Measurements from ENCODE around the gene NEK6. TPM values are rescaled to one million over a fixed set of nuclear protein-coding genes. Genes with fewer than 3 reads are reported as not detected.

The NEK6 gene
- total and polyA plus RNA-seq, 12 donors: 4.0 to 27.2 (median 15.1) TPM

DNA sequence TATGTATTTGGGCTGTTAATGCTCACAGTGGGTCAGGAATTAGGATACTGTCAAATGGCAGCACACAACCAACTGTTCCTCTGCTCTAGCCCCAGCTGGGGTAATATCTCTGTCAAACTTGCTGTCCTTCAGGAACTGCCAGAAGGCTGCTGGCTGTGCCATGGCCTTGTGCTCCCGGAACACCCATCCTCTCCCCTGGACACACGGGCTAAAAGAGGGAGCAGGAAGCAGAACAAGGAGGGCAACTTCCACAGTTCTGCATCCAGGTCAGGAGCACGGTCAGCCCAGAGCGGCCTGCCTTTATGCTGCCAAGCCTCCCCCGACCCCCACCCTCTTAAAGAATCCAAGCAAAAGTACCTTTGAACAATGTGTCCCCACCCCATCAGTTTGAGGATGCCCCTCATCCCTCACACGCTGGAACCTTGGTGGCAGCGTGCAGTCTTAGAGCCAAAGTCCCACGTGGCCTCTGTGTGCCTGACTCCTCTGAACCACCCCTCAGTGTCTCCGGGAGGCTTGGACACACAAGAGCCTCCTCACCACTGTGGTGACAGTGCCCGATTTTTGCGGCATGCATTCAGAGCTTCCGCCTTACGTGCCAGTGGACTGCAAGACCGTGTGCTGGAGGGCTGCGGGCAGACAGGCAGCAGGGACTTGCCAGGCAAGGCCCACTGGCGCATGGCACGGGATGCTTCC lies 96.7 kb downstream of the NEK6 start:
- Histone ChIP-seq H3K4me3 (no peak overlapping the region), H3K27me3 (no peaks in the 10 kb centered on the region), H3K4me1 (replicated peaks in 1 of 2) (peaks cover 15 to 36% of the 10 kb centered on the region in 2 donors), H3K9me3 (replicated peaks in 1 of 3) (no peaks in the 10 kb centered on the region), H3K36me3 (replicated peaks in 1 of 2) (peaks cover 0 to 49% of the 10 kb centered on the region in 2 donors), H3K27ac (peak overlapping the region in 2 of 5 donors; percentile 1 to 6)
- peak in 1 of 7 donors; percentile 20 for DNase-seq
- intact Hi-C loops (cut with DNase I): no loop called here
- TF ChIP-seq, protein P1, sequence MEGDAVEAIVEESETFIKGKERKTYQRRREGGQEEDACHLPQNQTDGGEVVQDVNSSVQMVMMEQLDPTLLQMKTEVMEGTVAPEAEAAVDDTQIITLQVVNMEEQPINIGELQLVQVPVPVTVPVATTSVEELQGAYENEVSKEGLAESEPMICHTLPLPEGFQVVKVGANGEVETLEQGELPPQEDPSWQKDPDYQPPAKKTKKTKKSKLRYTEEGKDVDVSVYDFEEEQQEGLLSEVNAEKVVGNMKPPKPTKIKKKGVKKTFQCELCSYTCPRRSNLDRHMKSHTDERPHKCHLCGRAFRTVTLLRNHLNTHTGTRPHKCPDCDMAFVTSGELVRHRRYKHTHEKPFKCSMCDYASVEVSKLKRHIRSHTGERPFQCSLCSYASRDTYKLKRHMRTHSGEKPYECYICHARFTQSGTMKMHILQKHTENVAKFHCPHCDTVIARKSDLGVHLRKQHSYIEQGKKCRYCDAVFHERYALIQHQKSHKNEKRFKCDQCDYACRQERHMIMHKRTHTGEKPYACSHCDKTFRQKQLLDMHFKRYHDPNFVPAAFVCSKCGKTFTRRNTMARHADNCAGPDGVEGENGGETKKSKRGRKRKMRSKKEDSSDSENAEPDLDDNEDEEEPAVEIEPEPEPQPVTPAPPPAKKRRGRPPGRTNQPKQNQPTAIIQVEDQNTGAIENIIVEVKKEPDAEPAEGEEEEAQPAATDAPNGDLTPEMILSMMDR (IDR thresholded peaks at IDR 0.05): no peak
- no peak for TF ChIP-seq POLR2A (IDR thresholded peaks at IDR 0.05)
- WGBS, 4 donors: 68 to 71% (median 69%) methylated on average over 10 to 17 of the region's 17 CpGs

DNA sequence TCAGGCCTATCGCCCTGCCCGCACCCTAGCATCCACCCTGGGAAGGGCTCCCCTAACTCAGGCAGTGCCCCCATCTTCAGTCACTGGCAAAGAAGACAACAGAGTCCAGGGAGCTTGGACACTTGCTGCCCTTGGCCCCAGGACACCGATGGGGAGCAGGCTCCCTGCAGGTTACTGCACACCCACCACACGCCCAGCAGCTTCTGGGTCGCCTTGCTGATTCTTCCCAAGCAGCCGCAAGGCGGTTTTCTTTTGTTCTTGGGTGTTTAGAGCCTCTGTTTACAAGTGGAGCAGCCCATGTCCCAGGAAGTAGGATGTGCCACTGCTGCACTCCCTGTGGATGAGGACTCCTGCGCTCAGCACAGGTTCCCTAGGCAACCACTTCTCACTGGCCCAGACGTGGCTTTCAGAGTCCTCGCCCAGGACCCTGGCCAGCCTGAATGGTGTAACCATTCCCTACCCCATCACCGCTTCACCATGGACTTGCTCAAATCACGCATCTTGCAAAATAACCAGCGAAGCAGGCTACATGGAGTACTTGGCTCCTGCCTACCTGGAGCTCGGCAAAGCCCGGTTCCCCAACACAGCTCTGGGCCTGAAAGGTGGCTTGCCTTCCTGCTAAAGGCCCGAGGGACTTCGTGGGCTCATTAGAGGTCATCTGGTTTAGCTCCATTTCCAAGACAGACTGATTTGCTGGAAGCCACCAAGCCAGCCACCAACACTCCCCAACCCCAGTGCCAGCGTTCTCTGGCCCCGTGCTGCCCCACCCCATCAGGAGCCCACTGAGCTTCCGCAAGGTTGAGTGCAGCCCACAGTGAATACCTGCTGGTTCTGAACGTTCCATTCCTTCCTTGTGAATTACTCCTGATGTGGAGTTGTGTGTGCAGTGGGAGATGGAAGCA lies 97.5 kb downstream of the NEK6 start:
- WGBS, 4 donors: 90 to 94% (median 93%) methylated on average over 14 to 21 of the region's 21 CpGs
- no peaks in the 10 kb centered on the region for H3K9me3 ChIP-seq (replicated peaks in 1 of 3)
- TF ChIP-seq, protein P1 (IDR thresholded peaks at IDR 0.05): no peak
- TF ChIP-seq POLR2A (IDR thresholded peaks at IDR 0.05): no peak
- no peaks in the 10 kb centered on the region for H3K27me3 ChIP-seq
- no peak overlapping the region for H3K4me3 ChIP-seq
- no peak for DNase-seq
- no peak overlapping the region for H3K27ac ChIP-seq
- peaks cover 0 to 43% of the 10 kb centered on the region in 2 donors for H3K36me3 ChIP-seq (replicated peaks in 1 of 2)
- H3K4me1 ChIP-seq (replicated peaks in 1 of 2): peaks cover 17 to 44% of the 10 kb centered on the region in 2 donors
- intact Hi-C loops (cut with DNase I): no loop called here

DNA sequence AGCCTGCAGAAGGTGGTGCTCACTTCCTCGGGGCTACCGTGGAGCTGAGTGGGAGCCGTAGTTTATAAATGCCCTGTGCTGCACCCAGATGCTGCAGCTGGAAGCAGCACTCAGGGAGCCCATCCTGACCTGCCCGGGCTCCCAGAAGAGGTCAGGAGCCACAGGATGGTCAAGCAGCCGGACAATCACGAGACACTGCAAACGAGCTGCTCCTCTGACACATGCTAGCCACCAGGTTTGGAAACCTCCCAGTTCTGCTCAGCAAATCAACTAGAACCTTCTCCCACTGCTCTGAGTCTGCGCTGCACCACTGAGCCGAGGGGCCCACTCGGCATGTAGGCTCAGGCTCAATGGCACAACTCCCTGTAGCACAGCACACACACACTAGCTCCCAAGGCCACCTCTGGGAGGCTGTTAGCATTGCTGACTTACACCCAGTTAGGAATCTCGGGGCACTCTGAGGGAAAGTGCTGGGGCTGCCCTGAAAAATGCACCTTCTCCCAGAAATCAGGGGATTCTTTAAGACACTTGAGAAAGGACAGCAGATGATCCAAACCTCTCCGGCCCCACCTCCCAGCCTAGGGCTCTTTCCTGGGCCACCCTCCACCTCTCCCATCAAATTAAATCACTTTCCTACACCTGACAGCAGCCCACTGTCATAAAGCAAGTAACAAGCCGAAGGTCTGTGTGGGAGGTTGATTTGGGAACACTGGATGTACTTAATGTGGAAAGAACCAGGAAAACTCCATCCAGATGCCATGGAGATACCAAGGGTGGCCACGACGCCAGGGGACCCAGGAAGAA lies 98.4 kb downstream of the NEK6 start:
- H3K27ac ChIP-seq: no peak overlapping the region
- H3K4me1 ChIP-seq (replicated peaks in 1 of 2): peaks cover 17 to 51% of the 10 kb centered on the region in 2 donors
- no peaks in the 10 kb centered on the region for H3K27me3 ChIP-seq
- peak in 5 of 7 donors; percentile 54 to 70 (median 57) for DNase-seq
- H3K36me3 ChIP-seq (replicated peaks in 1 of 2): peaks cover 0 to 35% of the 10 kb centered on the region in 2 donors
- 75 to 80% (median 75%) methylated on average over 12 to 15 of the region's 15 CpGs for WGBS, 4 donors
- H3K4me3 ChIP-seq: no peak overlapping the region
- H3K9me3 ChIP-seq (replicated peaks in 1 of 3): no peaks in the 10 kb centered on the region
- TF ChIP-seq, protein P1 (IDR thresholded peaks at IDR 0.05): no peak
- TF ChIP-seq POLR2A (IDR thresholded peaks at IDR 0.05): no peak
- intact Hi-C loops (cut with DNase I): no loop called here

Measured in adrenal gland (tissue), 12 donors.